ENCODE measurements around the gene ACYP2. TPM values are rescaled to one million over a fixed set of nuclear protein-coding genes. Genes with fewer than 3 reads are reported as not detected.
A peak's percentile ranks its signal among the peaks of the same experiment; 100 is the strongest.
"Not testable (repeated sequence)": the region's sequence is repeated elsewhere in the genome, so short reads cannot be mapped to it uniquely, and the experiment has no call there.

Gene ACYP2
- total RNA-seq, 6 donors from 2014 or later = 8.9 to 15.7 (median 14.8) TPM

- Histone ChIP-seq H3K4me3 (no peak overlapping the region), H3K27me3 (no peaks in the 10 kb centered on the region), H3K4me1 (no peaks in the 10 kb centered on the region), H3K36me3 (no peaks in the 10 kb centered on the region), H3K27ac (no peak overlapping the region), H3K9me3 (no peaks in the 10 kb centered on the region)
- ATAC-seq (ENCODE audit: low FRiP score in 2 of 2) = peak in 1 of 2 donors; percentile 83
- DNase-seq = no peak
- TF ChIP-seq EP300 (IDR thresholded peaks at IDR 0.05) (no peak), POLR2AphosphoS5 (IDR thresholded peaks at IDR 0.05) (no peak)
- WGBS, 2 donors = 80 to 97% methylated on average over 2 of the region's 2 CpGs
Observed at GRCh38 chr2:54287532-54287931, 172.1 kb downstream of the ACYP2 start.

GRCh38 chr2:54289917-54290316 lies 174.5 kb downstream of the ACYP2 start:
- TF ChIP-seq POLR2A (IDR thresholded peaks at IDR 0.05) = no peak
- DNase-seq (peak in 1 of 2 donors; percentile 74), ATAC-seq (ENCODE audit: low FRiP score in 2 of 2) (no peak)
- Histone ChIP-seq H3K27me3 (no peaks in the 10 kb centered on the region), H3K36me3 (no peaks in the 10 kb centered on the region), H3K4me1 (no peaks in the 10 kb centered on the region), H3K4me3 (no peak overlapping the region), H3K27ac (no peak overlapping the region), H3K9me3 (no peaks in the 10 kb centered on the region)
- WGBS, 2 donors = 89 to 93% methylated on average over 22 to 23 of the region's 23 CpGs

- no peak overlapping the region for H3K27ac ChIP-seq
- no peaks in the 10 kb centered on the region for H3K9me3 ChIP-seq
- TF ChIP-seq POLR2AphosphoS5 (IDR thresholded peaks at IDR 0.05) (no peak), CTCF (IDR thresholded peaks at IDR 0.05) (no peak), POLR2A (IDR thresholded peaks at IDR 0.05) (no peak), EP300 (IDR thresholded peaks at IDR 0.05) (no peak)
- DNase-seq = no peak
- H3K27me3 ChIP-seq = no peaks in the 10 kb centered on the region
- H3K4me3 ChIP-seq = no peak overlapping the region
- ATAC-seq (ENCODE audit: low FRiP score in 2 of 2) = no peak
- H3K4me1 ChIP-seq = no peaks in the 10 kb centered on the region
- H3K36me3 ChIP-seq = no peaks in the 10 kb centered on the region
- 79 to 84% methylated on average over 9 of the region's 9 CpGs for WGBS, 2 donors
Observed at GRCh38 chr2:54290356-54291025, 175.1 kb downstream of the ACYP2 start.

- DNase-seq; H3K27ac ChIP-seq; H3K4me1 ChIP-seq; H3K9me3 ChIP-seq; H3K27me3 ChIP-seq; H3K4me3 ChIP-seq; ATAC-seq (ENCODE audit: low FRiP score in 2 of 2); H3K36me3 ChIP-seq: not testable (repeated sequence)
- 94 to 95% methylated on average over 2 of the region's 2 CpGs for WGBS, 2 donors
Observed at GRCh38 chr2:54294665-54295064, 179.2 kb downstream of the ACYP2 start.

GRCh38 chr2:54295911-54296310 lies 180.5 kb downstream of the ACYP2 start:
- 84 to 88% methylated on average over 5 of the region's 5 CpGs for WGBS, 2 donors
- H3K27me3 ChIP-seq = no peaks in the 10 kb centered on the region
- H3K36me3 ChIP-seq = no peaks in the 10 kb centered on the region
- DNase-seq (no peak), ATAC-seq (ENCODE audit: low FRiP score in 2 of 2) (no peak)
- H3K4me3 ChIP-seq = no peak overlapping the region
- no peaks in the 10 kb centered on the region for H3K9me3 ChIP-seq
- H3K27ac ChIP-seq = no peak overlapping the region
- H3K4me1 ChIP-seq = no peaks in the 10 kb centered on the region
- no peak for TF ChIP-seq EP300 (IDR thresholded peaks at IDR 0.05)
- no peak for TF ChIP-seq POLR2AphosphoS5 (IDR thresholded peaks at IDR 0.05)
- no peak for TF ChIP-seq CTCF (IDR thresholded peaks at IDR 0.05)
- no peak for TF ChIP-seq POLR2A (IDR thresholded peaks at IDR 0.05)

GRCh38 chr2:54298514-54298913 lies 183.1 kb downstream of the ACYP2 start:
- Histone ChIP-seq H3K4me1 (no peaks in the 10 kb centered on the region), H3K9me3 (no peaks in the 10 kb centered on the region), H3K27me3 (no peaks in the 10 kb centered on the region), H3K36me3 (no peaks in the 10 kb centered on the region), H3K4me3 (no peak overlapping the region), H3K27ac (no peak overlapping the region)
- no peak for DNase-seq
- whole genome bisulfite sequencing, 2 donors = 87 to 97% methylated on average over 5 of the region's 5 CpGs
- ATAC-seq (ENCODE audit: low FRiP score in 2 of 2) = no peak
- TF ChIP-seq CTCF (IDR thresholded peaks at IDR 0.05) (no peak), POLR2A (IDR thresholded peaks at IDR 0.05) (no peak), POLR2AphosphoS5 (IDR thresholded peaks at IDR 0.05) (no peak), EP300 (IDR thresholded peaks at IDR 0.05) (no peak)
